ENCODE results near the gene TMEM37. TPM values are rescaled to one million over a fixed set of nuclear protein-coding genes. Genes with fewer than 3 reads are reported as not detected.

TMEM37 gene
- total RNA-seq, 2 donors from 2014 or later = 12.0 to 16.2 TPM

- Histone ChIP-seq H3K27ac (ENCODE audit: low read depth, low read length) (no peak overlapping the region), H3K27me3 (ENCODE audit: control insufficient read depth, insufficient read depth, low read length, poor library complexity, severe bottlenecking) (no peaks in the 10 kb centered on the region), H3K4me3 (ENCODE audit: low read length) (no peak overlapping the region), H3K9me3 (ENCODE audit: control insufficient read depth, low read length) (no peaks in the 10 kb centered on the region), H3K36me3 (ENCODE audit: control insufficient read depth, insufficient read depth, low read length) (no peaks in the 10 kb centered on the region), H3K4me1 (ENCODE audit: control insufficient read depth, insufficient read depth, low read length) (peaks cover 24% of the 10 kb centered on the region), H3K9ac (ENCODE audit: extremely low read depth, low read length, poor library complexity, severe bottlenecking) (no peak overlapping the region)
- H3K36me3 Mint-ChIP-seq (ENCODE audit: low read depth) = no peaks in the 10 kb centered on the region
- no peak overlapping the region for H3K27ac Mint-ChIP-seq
- peak; percentile 39 for DNase-seq
- no peaks in the 10 kb centered on the region for H3K9me3 Mint-ChIP-seq
- WGBS, 2 experiments (ENCODE audit: insufficient coverage in 1 of 2, insufficient read length in 1 of 2) = 94 to 97% methylated on average over 11 to 12 of the region's 12 CpGs
- H3K4me3 Mint-ChIP-seq = no peak overlapping the region
- no peak for TF ChIP-seq CTCF (conservative IDR thresholded peaks at IDR 0.05)
- H3K4me1 Mint-ChIP-seq = peaks cover 53% of the 10 kb centered on the region
- H3K27me3 Mint-ChIP-seq (ENCODE audit: insufficient read depth) = peaks cover 12% of the 10 kb centered on the region
Measured at GRCh38 chr2:119485336-119486110, 53.9 kb downstream of the TMEM37 start.

GRCh38 chr2:119486196-119486827, 54.7 kb downstream of the TMEM37 start:
- no peak overlapping the region for H3K4me3 ChIP-seq (ENCODE audit: low read length)
- peaks cover 12% of the 10 kb centered on the region for H3K27me3 Mint-ChIP-seq (ENCODE audit: insufficient read depth)
- H3K27ac ChIP-seq (ENCODE audit: low read depth, low read length) = no peak overlapping the region
- no peak overlapping the region for H3K9ac ChIP-seq (ENCODE audit: extremely low read depth, low read length, poor library complexity, severe bottlenecking)
- DNase-seq = no peak
- H3K27me3 ChIP-seq (ENCODE audit: control insufficient read depth, insufficient read depth, low read length, poor library complexity, severe bottlenecking) = no peaks in the 10 kb centered on the region
- H3K36me3 Mint-ChIP-seq (ENCODE audit: low read depth) = no peaks in the 10 kb centered on the region
- no peaks in the 10 kb centered on the region for H3K9me3 ChIP-seq (ENCODE audit: control insufficient read depth, low read length)
- H3K27ac Mint-ChIP-seq = no peak overlapping the region
- H3K4me1 Mint-ChIP-seq = peaks cover 51% of the 10 kb centered on the region
- peak overlapping the region; percentile 8 for H3K4me3 Mint-ChIP-seq
- 84 to 88% methylated on average over 6 to 10 of the region's 10 CpGs for WGBS, 2 experiments (ENCODE audit: insufficient coverage in 1 of 2, insufficient read length in 1 of 2)
- TF ChIP-seq CTCF (conservative IDR thresholded peaks at IDR 0.05) = no peak
- H3K9me3 Mint-ChIP-seq = no peaks in the 10 kb centered on the region
- H3K36me3 ChIP-seq (ENCODE audit: control insufficient read depth, insufficient read depth, low read length) = no peaks in the 10 kb centered on the region
- peaks cover 25% of the 10 kb centered on the region for H3K4me1 ChIP-seq (ENCODE audit: control insufficient read depth, insufficient read depth, low read length)

GRCh38 chr2:119486886-119487285, 55.2 kb downstream of the TMEM37 start:
- Histone ChIP-seq H3K9me3 (ENCODE audit: control insufficient read depth, low read length) (no peaks in the 10 kb centered on the region), H3K27ac (ENCODE audit: low read depth, low read length) (no peak overlapping the region), H3K36me3 (ENCODE audit: control insufficient read depth, insufficient read depth, low read length) (no peaks in the 10 kb centered on the region), H3K27me3 (ENCODE audit: control insufficient read depth, insufficient read depth, low read length, poor library complexity, severe bottlenecking) (no peaks in the 10 kb centered on the region), H3K4me3 (ENCODE audit: low read length) (no peak overlapping the region), H3K4me1 (ENCODE audit: control insufficient read depth, insufficient read depth, low read length) (peaks cover 27% of the 10 kb centered on the region), H3K9ac (ENCODE audit: extremely low read depth, low read length, poor library complexity, severe bottlenecking) (no peak overlapping the region)
- Mint-ChIP-seq H3K9me3 (no peaks in the 10 kb centered on the region), H3K27me3 (ENCODE audit: insufficient read depth) (peaks cover 12% of the 10 kb centered on the region), H3K27ac (no peak overlapping the region), H3K4me1 (peaks cover 53% of the 10 kb centered on the region), H3K4me3 (peak overlapping the region; percentile 8), H3K36me3 (ENCODE audit: low read depth) (no peaks in the 10 kb centered on the region)
- 93% methylated on average over 7 of the region's 7 CpGs for WGBS, 2 experiments (ENCODE audit: insufficient coverage in 1 of 2, insufficient read length in 1 of 2)
- no peak for DNase-seq
- no peak for TF ChIP-seq CTCF (conservative IDR thresholded peaks at IDR 0.05)

All from endodermal cell (in vitro differentiated cells).